KOPT-K1 (cell line): ENCODE results near the gene IRF2BPL.

Experiments used
- H3K27ac ChIP-seq: fragments of 200-600 bp; sonication (generic); 2 replicates; pipeline ENCODE4 v1.5.1; 2016; ENCODE audit warnings: antibody characterized with exemption, mild to moderate bottlenecking, low read depth, low read length; ENCODE audit not compliant: poor library complexity, severe bottlenecking
- H3K36me3 ChIP-seq: fragments of 200-600 bp; sonication (generic); 2 replicates; pipeline ENCODE4 v1.5.1; 2017; ENCODE audit warnings: antibody characterized with exemption, mild to moderate bottlenecking, low read length, moderate library complexity; ENCODE audit not compliant: insufficient read depth
- H3K9me3 ChIP-seq: fragments of 200-600 bp; sonication (generic); 2 replicates; pipeline ENCODE4 v1.5.1; 2017; ENCODE audit warnings: antibody characterized with exemption, low read length, mild to moderate bottlenecking; ENCODE audit not compliant: insufficient read depth, poor library complexity, severe bottlenecking

IRF2BPL gene

DNA sequence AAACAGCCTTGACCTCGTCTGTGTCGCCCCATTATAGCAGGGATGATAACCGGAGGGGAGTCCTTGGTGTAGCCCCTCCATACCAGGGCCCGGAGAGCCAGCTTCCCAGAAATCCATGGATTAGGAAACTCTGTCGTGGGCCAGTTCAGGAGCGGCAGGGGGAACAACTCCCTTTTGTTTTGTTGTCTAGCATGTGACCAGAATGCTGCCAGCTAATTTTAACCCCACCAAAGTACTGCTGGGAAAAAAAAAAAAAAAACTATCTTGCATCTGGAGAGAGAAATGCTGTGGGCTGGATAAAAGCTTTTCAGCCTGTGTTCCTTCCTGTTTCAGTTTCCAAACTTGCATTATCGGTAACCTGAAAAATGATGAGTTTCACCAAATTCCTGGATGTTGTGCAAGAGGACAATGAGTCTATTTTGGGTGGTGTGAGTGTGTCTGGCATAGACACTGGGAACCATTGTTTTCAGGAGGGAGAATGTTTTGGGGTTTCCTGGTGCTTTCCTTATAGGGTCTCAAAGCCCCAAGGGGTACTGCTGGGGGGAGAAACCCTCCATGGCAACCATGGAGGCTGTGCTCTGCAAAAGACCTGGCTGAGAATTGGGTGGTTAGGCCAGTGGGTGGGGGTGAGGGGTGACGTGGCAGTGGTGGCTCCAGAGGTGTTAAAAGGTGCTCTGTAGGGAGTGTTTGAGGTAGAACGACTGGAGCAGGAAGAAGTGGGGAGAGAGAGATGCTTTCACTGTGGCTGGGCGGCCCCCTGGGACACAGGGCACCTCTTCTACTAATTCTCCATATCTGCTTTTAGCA is 14.9 kb upstream of the IRF2BPL start:
- Histone ChIP-seq H3K27ac (peak overlapping the region; percentile 93), H3K9me3 (no peaks in the 10 kb centered on the region), H3K36me3 (no peaks in the 10 kb centered on the region)

GRCh38 chr14:77041881-77042545 is 13.5 kb upstream of the IRF2BPL start:
- Histone ChIP-seq H3K9me3 (no peaks in the 10 kb centered on the region), H3K27ac (peak overlapping the region; percentile 93)

DNA sequence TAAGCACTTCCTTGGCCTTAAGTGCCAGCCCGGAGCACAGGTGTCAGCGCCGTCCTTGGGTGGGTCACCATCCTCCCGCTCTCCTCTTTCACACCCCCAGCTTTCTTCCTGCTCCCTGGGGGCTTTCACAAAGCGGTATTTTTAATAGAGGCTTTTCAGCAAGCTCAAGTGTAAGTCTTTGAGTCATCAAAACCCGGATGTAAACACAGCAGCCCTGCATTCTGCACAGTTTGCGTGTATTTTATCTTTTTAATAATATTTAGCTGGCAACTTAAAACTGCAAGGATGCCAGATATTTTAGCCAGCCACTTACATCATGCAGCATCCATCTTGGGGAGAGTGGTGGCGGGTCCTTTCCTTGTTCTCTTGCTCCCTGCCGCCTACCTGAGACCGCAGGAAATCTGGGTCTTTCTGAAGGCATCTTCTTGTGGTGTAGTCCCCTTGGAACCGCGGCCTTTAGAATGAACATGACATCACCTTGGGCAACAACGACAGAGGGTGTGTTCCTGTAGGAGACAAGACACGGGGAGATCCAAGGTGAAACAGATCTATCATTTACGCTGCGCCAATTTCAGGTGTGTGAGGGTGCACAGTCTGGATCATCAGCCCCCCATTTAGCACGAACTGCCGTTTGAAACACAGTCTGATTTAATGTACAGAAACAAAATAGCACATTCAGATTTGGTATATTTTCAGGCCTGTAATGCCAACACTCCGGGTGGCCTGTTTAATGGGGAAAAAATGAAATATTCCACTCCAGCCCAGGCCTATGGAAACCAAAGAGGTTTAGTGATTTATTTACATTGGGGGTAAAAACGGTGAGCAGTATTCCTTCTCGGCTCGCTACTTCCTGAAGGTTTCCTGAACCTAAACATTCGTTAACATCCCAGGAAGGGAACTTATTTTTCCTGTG is 12.5 kb upstream of the IRF2BPL start:
- H3K27ac ChIP-seq = peak overlapping the region; percentile 93
- H3K36me3 ChIP-seq = no peaks in the 10 kb centered on the region
- no peaks in the 10 kb centered on the region for H3K9me3 ChIP-seq

More at GRCh38 chr14:77041881-77042545, 13.5 kb upstream of the IRF2BPL start:
- H3K36me3 ChIP-seq = no peaks in the 10 kb centered on the region

- peak overlapping the region; percentile 93 for H3K27ac ChIP-seq
- H3K36me3 ChIP-seq = no peaks in the 10 kb centered on the region
- no peaks in the 10 kb centered on the region for H3K9me3 ChIP-seq
Measured at GRCh38 chr14:77040059-77040740, 11.7 kb upstream of the IRF2BPL start.

GRCh38 chr14:77039285-77040058 is 11.0 kb upstream of the IRF2BPL start:
- peak overlapping the region; percentile 93 for H3K27ac ChIP-seq
- no peaks in the 10 kb centered on the region for H3K36me3 ChIP-seq
- no peaks in the 10 kb centered on the region for H3K9me3 ChIP-seq

GRCh38 chr14:77037938-77038568 is 9.5 kb upstream of the IRF2BPL start:
- Histone ChIP-seq H3K27ac (peak overlapping the region; percentile 93), H3K36me3 (no peaks in the 10 kb centered on the region), H3K9me3 (no peaks in the 10 kb centered on the region)

GRCh38 chr14:77037215-77037937 is 8.9 kb upstream of the IRF2BPL start:
- Histone ChIP-seq H3K9me3 (no peaks in the 10 kb centered on the region), H3K36me3 (no peaks in the 10 kb centered on the region), H3K27ac (peak overlapping the region; percentile 93)

- Histone ChIP-seq H3K9me3 (no peaks in the 10 kb centered on the region), H3K27ac (peak overlapping the region; percentile 93), H3K36me3 (no peaks in the 10 kb centered on the region)
Measured at GRCh38 chr14:77036484-77037214, 8.1 kb upstream of the IRF2BPL start.

- Histone ChIP-seq H3K36me3 (no peaks in the 10 kb centered on the region), H3K9me3 (no peaks in the 10 kb centered on the region), H3K27ac (no peak overlapping the region)
Measured at GRCh38 chr14:77035267-77035666, 6.8 kb upstream of the IRF2BPL start.

DNA sequence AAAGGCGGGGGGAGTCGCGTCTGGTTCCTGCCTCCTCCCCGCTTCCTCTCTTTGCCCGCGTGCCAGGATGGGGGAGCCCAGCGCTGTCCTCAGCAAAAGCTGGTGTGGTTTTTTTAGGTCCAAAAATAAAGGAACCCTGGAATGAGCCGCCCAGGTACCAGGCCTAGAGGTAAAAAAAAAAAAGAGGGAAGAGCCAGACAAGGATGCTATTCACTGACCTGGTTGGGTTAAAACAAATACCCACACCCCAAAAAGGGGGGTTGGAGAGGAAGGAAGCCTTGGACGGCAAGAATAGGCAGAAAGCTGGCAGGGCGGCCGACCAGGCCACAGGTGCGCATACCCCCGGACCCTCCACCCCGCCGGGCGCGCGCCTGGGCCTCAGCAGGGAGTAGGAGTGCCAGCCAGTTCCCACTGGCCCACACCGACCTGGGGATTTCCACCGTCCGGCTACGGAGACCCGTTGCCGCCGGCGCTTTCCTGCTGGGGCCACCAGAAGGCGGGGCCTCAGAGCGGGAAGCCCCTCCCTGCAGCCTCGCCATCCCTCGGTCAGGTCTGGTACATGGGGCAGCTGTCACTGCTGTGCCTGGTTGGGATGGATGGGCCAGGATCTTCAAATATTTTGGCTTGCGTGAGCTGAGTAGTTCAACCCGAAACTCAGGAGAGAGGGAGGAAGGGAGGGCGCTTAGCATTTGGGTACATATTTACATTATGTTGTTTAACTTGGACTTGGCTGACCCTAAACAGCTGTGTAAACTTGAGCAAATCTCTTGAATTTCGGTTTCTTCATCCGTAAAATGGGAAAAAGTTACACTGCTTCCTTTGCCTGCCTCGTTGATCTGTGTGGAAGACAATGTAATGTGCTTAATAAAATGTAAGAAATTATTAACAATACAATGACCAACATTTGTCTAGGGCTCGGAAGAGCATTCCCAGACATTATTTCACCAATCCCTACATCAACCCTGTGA is 5.4 kb upstream of the IRF2BPL start:
- H3K9me3 ChIP-seq = no peaks in the 10 kb centered on the region
- no peaks in the 10 kb centered on the region for H3K36me3 ChIP-seq
- H3K27ac ChIP-seq = peak overlapping the region; percentile 96

GRCh38 chr14:77032844-77033621 is 4.5 kb upstream of the IRF2BPL start:
- Histone ChIP-seq H3K9me3 (no peaks in the 10 kb centered on the region), H3K27ac (peak overlapping the region; percentile 96), H3K36me3 (no peaks in the 10 kb centered on the region)
